ENCODE results near the gene SLC41A3.

GRCh38 chr3:126121632-126122031 is 37.7 kb upstream of the SLC41A3 start:
- TF ChIP-seq CTCF (IDR thresholded peaks at IDR 0.05; ENCODE audit: low read depth, low read length, poor library complexity, severe bottlenecking) (no peak), EZH2phosphoT487 (IDR thresholded peaks at IDR 0.05; ENCODE audit: borderline replicate concordance, low read length) (no peak)

All from DOHH2 (cell line).